Lower leg skin (tissue), 4 donors: ENCODE measurements around the gene TSR3. TPM values are rescaled to one million over a fixed set of nuclear protein-coding genes. Genes with fewer than 3 reads are reported as not detected.
A peak's percentile ranks its signal among the peaks of the same experiment; 100 is the strongest.

Source experiments
- DNase-seq, 2 donors: peaks; one replicate each; pipeline ENCODE4 v3.0.0-alpha.2; 2019; ENCODE audit warnings: low spot score in 2 of 2
- H3K4me3 ChIP-seq: fragments of 200-600 bp; sonication (generic); 2 replicates; pipeline ENCODE4 v1.5.1; 2017; ENCODE audit warnings: mild to moderate bottlenecking, low read depth; ENCODE audit not compliant: poor library complexity, severe bottlenecking
- POLR2A ChIP-seq, 2 donors: fragments of 450-650 bp; IDR thresholded peaks; one replicate each; pipeline ENCODE4 v1.6.1; 2016 to 2017; ENCODE audit warnings: antibody characterized with exemption in 2 of 2, mild to moderate bottlenecking in 1 of 2, moderate library complexity in 1 of 2
- WGBS, 2 donors: methylation state at CpG; one replicate each; pipeline ENCODE4 v1.1.5; 2018; 5-methylcytosine and 5-hydroxymethylcytosine counted together
- intact Hi-C: fragments of 100-400 bp; cut with DNase I; formaldehyde crosslinking; loops from one replicate; pipeline ENCODE4 v1.15.0; 2023; ENCODE audit warnings: low total_unique reads
- total RNA-seq, 4 donors: library from RNA; depleted of rRNA; stranded (reverse); fragments of >200 nt; gene quantifications; one replicate each; pipeline ENCODE4 v1.1.0, GENCODE V29; 2016
- TF ChIP-seq, protein P1 (sequence below), 3 donors: fragments of 450-650 bp; IDR thresholded peaks; one replicate each; pipeline ENCODE4 v1.5.1; 2016; ENCODE audit warnings: antibody characterized with exemption in 3 of 3, mild to moderate bottlenecking in 3 of 3, moderate library complexity in 2 of 3

Gene TSR3
- 100 to 1,000 TPM in 1 of 4 donors, 10 to 100 TPM in 3; 76.8 to 106 (median 90.5) TPM for total RNA-seq

DNA sequence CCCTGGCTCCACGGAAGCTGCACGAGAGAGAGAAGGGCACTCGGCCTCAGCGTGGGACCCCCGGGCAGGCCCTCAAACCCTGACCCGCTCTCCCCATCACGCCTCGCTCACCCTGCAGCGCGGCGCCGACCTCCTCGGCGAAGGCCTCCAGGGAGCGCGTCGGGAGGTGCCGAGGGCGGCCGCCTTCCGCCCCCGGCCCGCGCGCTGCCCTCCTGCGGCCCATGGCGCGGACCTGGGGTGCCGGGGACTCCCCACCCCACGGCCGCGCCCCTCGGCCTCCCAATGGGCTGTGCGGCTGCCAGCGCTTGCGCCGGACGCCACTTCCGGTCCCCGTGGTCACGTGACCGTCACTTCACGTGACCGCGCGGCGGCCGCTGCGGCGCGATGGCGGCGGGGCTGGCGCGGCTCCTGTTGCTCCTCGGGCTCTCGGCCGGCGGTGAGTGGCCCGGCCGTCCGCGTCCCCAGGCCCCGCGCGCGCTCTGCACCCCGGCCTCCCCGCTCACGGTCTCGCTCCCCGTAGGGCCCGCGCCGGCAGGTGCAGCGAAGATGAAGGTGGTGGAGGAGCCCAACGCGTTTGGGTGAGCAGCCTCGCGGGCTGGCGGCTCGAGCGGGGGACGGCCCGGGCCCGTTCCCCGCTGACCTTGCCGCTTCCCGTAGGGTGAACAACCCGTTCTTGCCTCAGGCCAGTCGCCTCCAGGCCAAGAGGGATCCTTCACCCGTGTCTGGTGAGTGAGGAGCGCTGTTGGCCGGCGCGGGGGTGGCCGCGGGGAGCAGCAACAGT lies at the start of gene TSR3, which contains the start of gene GNPTG:
Gene TSR3 (minus strand): TSS at position 297 of the 781 bp plus-strand sequence. CDS start 74 bp downstream, at position 223.
Gene GNPTG (plus strand): TSS at position 350 of the 781 bp plus-strand sequence. CDS start 35 bp downstream, at position 385.
- WGBS, 2 donors, result 0 to 1% methylated on average over 40 of the region's 98 CpGs
- peak; percentile 73 to 96 for DNase-seq
- H3K4me3 ChIP-seq, result peak within 1 kb of the TSS; percentile 81
- intact Hi-C loops, result loop anchor here (10.0 kb wide), 1 partner anchor 53 kb away; no protein-coding TSS in a partner anchor
- no peak for TF ChIP-seq POLR2A (IDR thresholded peaks at IDR 0.05)
- TF ChIP-seq, protein P1, sequence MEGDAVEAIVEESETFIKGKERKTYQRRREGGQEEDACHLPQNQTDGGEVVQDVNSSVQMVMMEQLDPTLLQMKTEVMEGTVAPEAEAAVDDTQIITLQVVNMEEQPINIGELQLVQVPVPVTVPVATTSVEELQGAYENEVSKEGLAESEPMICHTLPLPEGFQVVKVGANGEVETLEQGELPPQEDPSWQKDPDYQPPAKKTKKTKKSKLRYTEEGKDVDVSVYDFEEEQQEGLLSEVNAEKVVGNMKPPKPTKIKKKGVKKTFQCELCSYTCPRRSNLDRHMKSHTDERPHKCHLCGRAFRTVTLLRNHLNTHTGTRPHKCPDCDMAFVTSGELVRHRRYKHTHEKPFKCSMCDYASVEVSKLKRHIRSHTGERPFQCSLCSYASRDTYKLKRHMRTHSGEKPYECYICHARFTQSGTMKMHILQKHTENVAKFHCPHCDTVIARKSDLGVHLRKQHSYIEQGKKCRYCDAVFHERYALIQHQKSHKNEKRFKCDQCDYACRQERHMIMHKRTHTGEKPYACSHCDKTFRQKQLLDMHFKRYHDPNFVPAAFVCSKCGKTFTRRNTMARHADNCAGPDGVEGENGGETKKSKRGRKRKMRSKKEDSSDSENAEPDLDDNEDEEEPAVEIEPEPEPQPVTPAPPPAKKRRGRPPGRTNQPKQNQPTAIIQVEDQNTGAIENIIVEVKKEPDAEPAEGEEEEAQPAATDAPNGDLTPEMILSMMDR (IDR thresholded peaks at IDR 0.05), result no peak

- intact Hi-C loops, result loop anchor here (10.0 kb wide), 1 partner anchor 46 kb away; the partner anchor contains the start of genes GNPTG and TSR3
- DNase-seq, result no peak
- H3K4me3 ChIP-seq, result no peak overlapping the region
- WGBS, 2 donors, result 86 to 92% methylated on average over 19 to 28 of the region's 29 CpGs
- TF ChIP-seq, protein P1 (IDR thresholded peaks at IDR 0.05), result no peak
- no peak for TF ChIP-seq POLR2A (IDR thresholded peaks at IDR 0.05)
Observed at GRCh38 chr16:1401061-1401757, 49.5 kb upstream of the TSR3 start.

DNA sequence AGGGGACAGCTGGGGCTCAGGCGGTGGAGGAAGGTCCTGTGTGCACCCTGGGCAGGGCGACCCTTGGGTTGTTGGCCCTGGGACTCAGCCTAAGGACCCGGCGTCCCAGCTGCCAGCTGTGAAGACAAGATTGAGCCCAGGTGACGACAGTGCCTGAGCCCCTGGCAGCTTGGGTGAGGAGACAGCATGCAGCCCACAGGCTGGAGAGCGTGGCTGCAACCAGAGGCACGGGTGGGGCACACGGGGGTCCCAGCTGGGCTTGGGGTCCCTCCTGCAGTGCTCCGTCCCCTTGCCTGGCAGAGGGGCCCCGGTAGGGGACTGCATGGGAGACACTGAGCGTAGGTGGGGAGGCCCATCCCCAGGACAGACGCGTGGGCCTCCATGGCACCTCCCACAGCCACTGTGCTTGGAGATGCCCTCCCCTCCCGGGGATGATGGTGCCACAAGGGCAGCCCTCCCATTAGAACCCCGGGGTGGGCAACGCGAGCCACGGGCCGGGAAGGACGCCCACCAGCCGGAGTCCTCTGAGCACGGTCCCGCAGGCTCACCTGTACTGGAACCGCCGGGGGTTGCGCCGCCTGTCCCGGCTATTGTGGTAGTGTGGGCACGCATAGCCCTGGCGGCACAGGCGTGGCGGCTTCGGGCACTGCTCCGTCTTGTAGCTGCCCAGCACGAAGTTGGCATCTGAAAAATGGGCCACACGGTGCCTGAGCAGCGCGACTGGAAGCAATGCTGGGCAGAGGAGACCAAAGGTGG lies 47.3 kb upstream of the TSR3 start:
- WGBS, 2 donors, result 95 to 97% methylated on average over 29 to 38 of the region's 38 CpGs
- no peak for DNase-seq
- intact Hi-C loops, result no loop called here
- TF ChIP-seq, protein P1 (IDR thresholded peaks at IDR 0.05), result no peak
- no peak for TF ChIP-seq POLR2A (IDR thresholded peaks at IDR 0.05)
- H3K4me3 ChIP-seq, result no peak overlapping the region

DNA sequence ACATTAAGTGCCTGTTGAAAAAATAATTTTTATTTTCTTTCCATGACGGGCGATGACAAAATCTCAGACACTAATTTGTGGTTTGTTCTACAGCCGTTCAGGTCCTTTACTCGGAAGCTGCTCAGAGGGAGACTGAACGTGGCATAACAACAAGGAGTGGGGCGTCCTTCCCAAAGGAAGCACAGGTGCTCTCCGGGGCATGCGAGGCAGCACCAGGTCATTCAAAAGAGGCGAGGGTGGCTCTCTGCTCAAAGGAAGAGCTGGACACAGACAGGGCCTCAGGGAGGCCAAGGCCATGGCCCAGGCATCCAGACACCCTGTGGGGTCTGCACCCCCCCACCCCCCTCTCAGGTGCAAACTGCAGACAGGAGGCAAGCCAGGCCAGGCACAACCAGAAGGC lies 46.7 kb upstream of the TSR3 start:
- no peak for DNase-seq
- 94% methylated on average over 9 of the region's 9 CpGs for WGBS, 2 donors
- H3K4me3 ChIP-seq, result no peak overlapping the region
- intact Hi-C loops, result no loop called here
- TF ChIP-seq, protein P1 (IDR thresholded peaks at IDR 0.05), result no peak
- TF ChIP-seq POLR2A (IDR thresholded peaks at IDR 0.05), result no peak

GRCh38 chr16:1397779-1398178 lies 46.1 kb upstream of the TSR3 start:
- no peak overlapping the region for H3K4me3 ChIP-seq
- WGBS, 2 donors, result 92 to 95% methylated on average over 21 of the region's 21 CpGs
- TF ChIP-seq, protein P1 (IDR thresholded peaks at IDR 0.05), result no peak
- no peak for TF ChIP-seq POLR2A (IDR thresholded peaks at IDR 0.05)
- no peak for DNase-seq
- intact Hi-C loops, result no loop called here
